Measurements from ENCODE around the gene OR1L4. TPM values are rescaled to one million over a fixed set of nuclear protein-coding genes. Genes with fewer than 3 reads are reported as not detected.

The OR1L4 gene
- total RNA-seq, 4 donors from 2014 or later: not detected

DNA sequence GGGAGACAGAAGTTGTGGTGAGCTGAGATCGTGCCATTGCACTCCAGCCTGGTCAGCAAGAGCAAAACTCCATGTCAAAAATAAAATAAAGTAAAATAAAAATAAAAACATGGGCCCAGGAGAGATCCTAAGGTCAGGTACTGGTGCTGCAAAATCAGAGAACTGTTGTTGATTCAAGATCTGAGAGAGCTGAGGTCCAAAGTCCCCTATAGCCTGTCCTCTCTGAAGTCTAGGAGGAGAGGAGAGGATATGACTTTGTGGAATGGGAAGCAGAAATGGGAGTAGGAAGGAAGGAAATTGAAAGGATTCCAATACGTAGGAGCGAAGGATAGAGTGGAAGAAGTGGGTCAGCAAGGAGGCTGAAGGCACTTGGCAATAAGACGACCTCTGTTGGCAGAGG lies 4.6 kb upstream of the OR1L4 start:
- Histone ChIP-seq H3K27me3 (no peaks in the 10 kb centered on the region), H3K9me3 (peaks cover 0 to 85% (median 0%) of the 10 kb centered on the region in 3 donors), H3K4me3 (no peak overlapping the region), H3K27ac (no peak overlapping the region), H3K36me3 (no peaks in the 10 kb centered on the region), H3K4me1 (no peaks in the 10 kb centered on the region)
- ATAC-seq: no peak
- no peak for TF ChIP-seq POLR2A (IDR thresholded peaks at IDR 0.05)
- no peak for TF ChIP-seq POLR2AphosphoS5 (IDR thresholded peaks at IDR 0.05)
- TF ChIP-seq EP300 (IDR thresholded peaks at IDR 0.05): no peak
- TF ChIP-seq CTCF (IDR thresholded peaks at IDR 0.05): no peak
- 72 to 74% methylated on average over 4 of the region's 4 CpGs for WGBS, 2 donors (ENCODE audit: low coverage in 1 of 2)

DNA sequence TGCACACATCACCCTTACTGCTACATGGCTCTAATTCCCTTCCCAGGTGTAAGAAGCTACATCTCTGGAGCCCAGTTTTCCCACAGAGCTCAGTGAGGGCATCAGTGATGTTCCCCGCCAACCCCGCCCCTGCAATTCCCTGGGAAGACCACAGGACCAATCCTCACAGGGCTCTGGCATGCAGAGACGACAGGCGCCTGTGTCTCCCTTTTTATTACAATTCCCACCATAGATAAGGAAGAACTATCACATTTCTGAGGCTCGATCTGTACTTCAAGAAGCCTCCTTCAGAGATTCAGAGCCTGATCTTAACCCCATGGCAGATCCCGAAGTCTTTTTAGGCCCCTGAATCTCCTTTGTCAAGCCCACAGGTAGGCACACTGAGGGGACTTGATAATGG lies 18.2 kb downstream of the OR1L4 start, which contains the start of gene OR1L6:
OR1L6 (plus strand) TSS at position 301 of the 400 bp plus-strand sequence. CDS start 7,545 bp downstream, outside the sequence.
- no peak within 1 kb of the TSS for H3K4me3 ChIP-seq
- WGBS, 2 donors (ENCODE audit: low coverage in 1 of 2): 40 to 80% methylated on average over 1 to 6 of the region's 6 CpGs
- peaks cover 0 to 54% (median 0%) of the 10 kb centered on the region in 3 donors for H3K9me3 ChIP-seq
- TF ChIP-seq POLR2AphosphoS5 (IDR thresholded peaks at IDR 0.05) (no peak), CTCF (IDR thresholded peaks at IDR 0.05) (no peak), EP300 (IDR thresholded peaks at IDR 0.05) (no peak), POLR2A (IDR thresholded peaks at IDR 0.05) (no peak)
- no peak within 1 kb of the TSS for H3K27ac ChIP-seq
- ATAC-seq: no peak
- H3K4me1 ChIP-seq: no peaks in the 10 kb centered on the region
- H3K27me3 ChIP-seq: no peaks in the 10 kb centered on the region
- H3K36me3 ChIP-seq: no peaks in the 10 kb centered on the region

- H3K27ac ChIP-seq: no peak overlapping the region
- H3K4me3 ChIP-seq: no peak overlapping the region
- no peaks in the 10 kb centered on the region for H3K4me1 ChIP-seq
- WGBS, 2 donors (ENCODE audit: low coverage in 1 of 2): 24 to 40% methylated on average over 2 of the region's 2 CpGs
- TF ChIP-seq CTCF (IDR thresholded peaks at IDR 0.05) (no peak), POLR2A (IDR thresholded peaks at IDR 0.05) (no peak), EP300 (IDR thresholded peaks at IDR 0.05) (no peak), POLR2AphosphoS5 (IDR thresholded peaks at IDR 0.05) (no peak)
- no peak for ATAC-seq
- H3K27me3 ChIP-seq: no peaks in the 10 kb centered on the region
- H3K9me3 ChIP-seq: peaks cover 0 to 12% (median 0%) of the 10 kb centered on the region in 3 donors
- no peaks in the 10 kb centered on the region for H3K36me3 ChIP-seq
Observed at GRCh38 chr9:122754825-122755224, 31.0 kb downstream of the OR1L4 start.

GRCh38 chr9:122767817-122768216 lies 44.0 kb downstream of the OR1L4 start:
- no CpG with 5 or more reads among the region's 4 CpGs for WGBS, 2 donors (ENCODE audit: low coverage in 1 of 2)
- ATAC-seq: no peak
- no peak overlapping the region for H3K4me3 ChIP-seq
- TF ChIP-seq POLR2AphosphoS5 (IDR thresholded peaks at IDR 0.05) (no peak), CTCF (IDR thresholded peaks at IDR 0.05) (no peak), POLR2A (IDR thresholded peaks at IDR 0.05) (no peak), EP300 (IDR thresholded peaks at IDR 0.05) (no peak)
- no peaks in the 10 kb centered on the region for H3K36me3 ChIP-seq
- no peak overlapping the region for H3K27ac ChIP-seq
- no peaks in the 10 kb centered on the region for H3K4me1 ChIP-seq
- H3K9me3 ChIP-seq: peaks cover 0 to 53% (median 0%) of the 10 kb centered on the region in 3 donors
- H3K27me3 ChIP-seq: no peaks in the 10 kb centered on the region

Other genes with a start within 250 kb of the OR1L4 start
- gene OR1J1, start 246.1 kb upstream of the OR1L4 start, total RNA-seq: not detected
- not detected for gene OR1J2, start 213.2 kb upstream of the OR1L4 start, total RNA-seq
- not detected for gene OR1J4, start 204.8 kb upstream of the OR1L4 start, total RNA-seq
- gene OR1N1, start 196.7 kb upstream of the OR1L4 start, total RNA-seq: not detected
- gene OR1N2, start 170.9 kb upstream of the OR1L4 start, total RNA-seq: not detected
- not detected for gene OR1L8, start 140.6 kb upstream of the OR1L4 start, total RNA-seq
- gene OR1Q1, start 109.3 kb upstream of the OR1L4 start, total RNA-seq: not detected
- gene OR1B1, start 66.4 kb upstream of the OR1L4 start, total RNA-seq: not detected
- not detected for gene OR1L1, start 62.3 kb upstream of the OR1L4 start, total RNA-seq
- gene OR1L3, start 48.9 kb upstream of the OR1L4 start, total RNA-seq: not detected
- gene OR1L6, start 18.3 kb downstream of the OR1L4 start, total RNA-seq: not detected
- not detected for gene OR5C1, start 64.9 kb downstream of the OR1L4 start, total RNA-seq
- gene OR1K1, start 76.1 kb downstream of the OR1L4 start, total RNA-seq: not detected
- 10 to 100 TPM; 15.3 to 24.4 (median 17.3) TPM for gene PDCL, start 104.6 kb downstream of the OR1L4 start, total RNA-seq
- 10 to 100 TPM; 50.6 to 70.7 (median 68.7) TPM for gene RC3H2, start 181.4 kb downstream of the OR1L4 start, total RNA-seq
- 10 to 100 TPM in 2 of 4 donors, 1 to 10 TPM in 2; 7.4 to 10.9 (median 9.8) TPM for gene ZBTB6, start 189.3 kb downstream of the OR1L4 start, total RNA-seq
- gene ZBTB26, start 207.5 kb downstream of the OR1L4 start, total RNA-seq: 10 to 100 TPM in 2 of 4 donors, 1 to 10 TPM in 2; 9.2 to 14.0 (median 10.8) TPM
- gene RABGAP1, start 217.0 kb downstream of the OR1L4 start, total RNA-seq: 100 to 1,000 TPM in 1 of 4 donors, 10 to 100 TPM in 3; 61.2 to 139 (median 82.9) TPM